DMS53 treated with DMSO at 0.1 percent for 48 hours (cell line): ENCODE data around the gene EFCAB14.
"Not testable (repeated sequence)": the region's sequence is repeated elsewhere in the genome, so short reads cannot be mapped to it uniquely, and the experiment has no call there.

Experiments used
- DNase-seq: peaks from one replicate; lab custom pipeline; 2025; ENCODE audit not compliant: unreplicated experiment; lab: John Stamatoyannopoulos, UW

EFCAB14 gene

DNA sequence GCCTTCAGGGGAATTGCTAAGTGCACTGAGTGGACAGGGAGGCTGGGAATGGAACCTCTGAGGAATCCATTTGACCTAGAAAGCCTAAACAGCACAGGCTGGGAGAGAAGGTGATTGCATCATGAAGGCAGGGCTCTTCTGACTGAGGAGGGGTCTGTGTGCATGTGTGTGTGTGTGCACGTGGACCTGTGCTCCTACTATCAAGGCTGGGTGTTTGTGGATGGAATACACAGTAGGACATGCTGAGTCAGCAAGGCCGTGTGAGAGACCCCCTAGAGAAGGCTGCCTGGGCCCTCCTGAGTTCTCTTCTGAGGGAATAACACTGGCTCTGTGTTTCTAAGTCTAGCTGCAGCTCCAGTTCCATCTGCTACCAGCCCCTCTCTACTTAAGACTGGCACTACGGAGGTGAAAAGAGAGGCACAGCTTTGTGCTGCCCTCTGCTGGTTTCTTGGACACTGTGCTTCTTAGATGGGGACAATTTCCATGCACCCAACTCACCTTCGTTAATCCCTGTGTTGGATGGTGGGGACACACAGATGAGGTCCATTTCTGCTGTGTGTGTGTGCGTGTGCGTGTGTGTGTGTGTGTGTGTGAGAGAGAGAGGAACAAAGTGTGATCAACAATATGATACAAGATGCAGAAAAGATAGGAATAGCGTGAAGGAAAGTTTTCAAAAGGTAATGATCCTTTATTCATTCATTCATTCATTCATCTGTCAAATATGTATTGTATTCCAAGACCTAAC lies 6.2 kb upstream of the EFCAB14 start:
- DNase-seq: peak; percentile 88

DNA sequence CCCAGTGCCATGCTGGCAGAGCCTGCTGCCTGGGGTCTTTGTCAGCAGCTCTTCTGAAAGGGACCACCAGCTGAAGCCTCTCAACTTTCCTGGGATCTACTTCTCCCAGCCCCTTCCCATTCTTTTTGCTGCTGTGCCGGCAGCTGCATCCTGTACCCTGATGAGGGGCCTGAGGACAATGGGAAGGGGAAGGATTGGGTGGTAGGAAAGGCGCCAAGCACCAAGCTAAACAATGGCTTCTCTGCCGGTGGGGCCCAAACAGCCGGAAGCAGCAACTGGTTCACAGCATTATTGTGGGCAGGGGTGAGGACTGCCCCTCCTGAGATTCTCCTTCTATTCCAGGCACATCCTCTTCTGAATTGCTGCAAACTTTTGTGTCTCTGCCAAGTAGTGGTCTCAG lies 5.0 kb upstream of the EFCAB14 start:
- no peak for DNase-seq

DNA sequence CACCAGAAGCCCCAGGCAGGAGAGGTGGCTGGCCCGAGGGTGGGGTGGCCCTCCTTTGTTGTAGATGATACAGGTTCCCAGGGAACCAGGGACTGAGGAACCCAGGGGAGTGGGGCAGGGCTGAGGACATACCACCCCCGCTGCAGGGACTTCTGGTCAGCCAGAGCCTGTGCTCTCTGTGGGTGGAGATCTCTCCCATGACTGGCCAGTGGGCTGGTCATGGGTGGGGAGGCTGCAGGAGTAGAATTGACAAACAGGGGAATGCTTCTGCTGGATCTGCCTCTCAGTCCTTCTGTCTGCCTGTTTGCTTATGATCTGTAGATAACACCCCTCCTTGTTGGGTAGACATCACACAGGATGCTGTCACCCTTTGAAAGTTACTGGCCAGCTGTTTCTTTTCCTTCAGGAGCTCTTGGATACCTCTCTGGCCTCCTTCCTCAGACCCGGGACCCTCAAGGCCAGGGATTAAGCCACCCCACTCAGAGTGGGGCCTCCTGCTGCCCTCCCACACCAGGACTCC lies 2.8 kb upstream of the EFCAB14 start:
- DNase-seq: no peak

DNA sequence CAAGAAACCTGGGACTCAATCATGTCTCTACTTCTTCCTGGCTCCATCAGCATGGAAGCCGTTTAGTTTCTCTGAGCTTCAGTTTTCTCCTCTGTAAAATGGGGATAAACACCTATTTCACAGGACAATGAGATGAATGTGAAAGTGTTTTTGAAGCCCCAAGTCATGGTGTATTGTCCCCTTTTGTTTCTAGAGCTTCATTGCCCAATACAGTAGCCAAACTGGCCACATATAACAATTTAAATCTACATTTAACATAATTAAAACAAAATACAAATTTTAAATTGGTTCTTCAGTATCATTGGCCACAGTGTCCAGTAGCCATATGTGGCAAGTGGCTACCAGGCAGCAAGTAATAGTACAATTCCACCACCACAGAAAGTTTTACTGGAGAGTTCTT lies 2.3 kb upstream of the EFCAB14 start:
- DNase-seq: no peak

- not testable (repeated sequence) for DNase-seq
These were observed 1.4 kb upstream of the EFCAB14 start for GRCh38 chr1:46720319-46720718.

DNA sequence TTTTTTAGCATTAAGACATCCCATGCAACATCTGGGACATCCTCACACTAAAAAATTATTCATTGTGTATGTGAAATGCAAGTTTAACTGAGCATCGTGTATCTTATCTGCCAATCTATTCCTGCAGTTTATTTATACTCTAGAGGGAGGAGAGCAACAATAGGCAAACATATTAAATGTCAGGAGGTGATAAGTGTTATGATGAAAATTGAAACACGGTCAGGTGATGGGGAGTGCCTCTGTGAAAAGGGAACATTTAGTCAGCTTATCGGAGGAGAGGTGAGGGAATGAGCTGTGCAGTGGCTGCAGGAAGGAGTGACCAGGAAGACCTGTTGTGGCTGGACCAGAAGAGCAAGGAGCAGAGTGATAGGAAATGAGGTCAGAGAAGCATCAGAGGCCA lies 775 bp upstream of the EFCAB14 start:
- DNase-seq: peak; percentile 91

DNA sequence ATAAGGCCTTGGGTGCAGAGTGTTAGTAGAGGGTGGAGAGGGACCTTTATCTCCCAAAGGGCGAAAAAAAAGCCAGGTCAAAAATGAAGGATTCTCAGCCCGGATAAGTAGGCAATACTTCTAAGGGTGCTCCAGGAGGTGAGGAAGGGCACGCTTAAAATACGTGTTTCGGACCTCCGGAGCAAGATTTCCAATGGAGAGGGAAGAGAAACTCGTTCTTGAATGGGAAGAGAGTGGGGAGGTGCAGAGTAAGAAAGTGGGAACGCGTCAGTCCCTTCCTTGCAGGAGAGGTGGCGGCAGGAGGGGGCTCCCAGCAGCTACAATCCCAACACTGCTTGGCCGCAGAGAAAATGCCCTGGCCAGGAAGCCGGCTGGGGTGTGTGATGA lies 581 bp downstream of the EFCAB14 start:
- DNase-seq: no peak

DNA sequence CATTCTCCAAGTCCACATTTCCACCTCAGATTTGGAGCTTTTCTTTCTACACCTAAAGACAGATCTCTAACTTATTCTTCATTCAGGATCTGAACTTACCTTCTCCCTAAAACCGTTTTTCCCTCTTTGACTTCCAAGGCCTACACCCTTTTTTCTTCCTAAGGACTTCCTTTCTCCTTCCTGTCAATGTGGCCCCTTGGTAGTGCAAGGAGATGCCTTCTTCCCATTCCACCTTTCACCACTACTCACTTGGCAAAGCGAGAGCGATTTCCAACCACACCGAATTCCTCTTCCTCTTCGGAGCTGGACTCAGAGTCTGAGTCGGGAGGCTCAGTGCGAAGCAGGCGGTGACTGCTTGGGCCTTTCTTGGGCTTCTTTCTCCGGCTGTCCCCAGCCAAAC lies 1.3 kb downstream of the EFCAB14 start:
- no peak for DNase-seq

DNA sequence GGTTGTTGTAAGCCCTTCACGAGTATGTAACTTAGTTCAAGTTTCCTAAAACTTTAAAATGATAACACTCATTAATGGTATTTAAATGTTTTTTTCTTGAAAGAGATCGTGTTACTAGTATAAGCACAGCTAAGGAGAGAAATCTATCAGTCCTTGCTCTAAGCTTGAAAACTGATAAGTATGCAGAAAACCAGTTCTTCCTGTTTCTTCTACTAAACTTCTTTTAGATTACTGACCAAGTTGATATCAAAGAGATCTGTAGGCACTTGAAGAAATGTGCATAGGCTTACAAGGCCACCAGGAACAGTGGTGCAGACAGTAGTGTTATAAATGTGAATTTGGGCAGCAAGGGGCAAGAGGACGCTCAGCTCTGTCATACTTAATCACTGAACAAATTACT lies 3.9 kb downstream of the EFCAB14 start:
- DNase-seq: no peak

DNA sequence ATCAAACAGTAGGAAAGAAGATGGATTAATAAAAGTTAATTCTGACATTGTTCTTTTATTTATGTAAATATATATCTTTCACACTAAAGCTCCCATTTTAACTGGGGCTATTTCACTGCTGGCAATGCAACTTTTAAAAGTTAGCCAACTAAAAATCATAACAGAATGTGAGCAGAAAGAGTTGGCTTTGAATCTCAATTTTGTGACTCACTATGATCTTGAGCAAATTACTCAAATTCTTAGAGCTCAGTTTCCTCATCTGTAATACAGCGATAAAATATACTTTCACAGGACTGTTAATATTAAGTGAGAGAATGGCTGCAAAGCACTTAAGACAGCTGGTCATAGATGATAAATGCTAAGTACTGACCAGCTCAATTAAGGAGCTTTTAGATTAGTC lies 10.8 kb downstream of the EFCAB14 start:
- DNase-seq: no peak

DNA sequence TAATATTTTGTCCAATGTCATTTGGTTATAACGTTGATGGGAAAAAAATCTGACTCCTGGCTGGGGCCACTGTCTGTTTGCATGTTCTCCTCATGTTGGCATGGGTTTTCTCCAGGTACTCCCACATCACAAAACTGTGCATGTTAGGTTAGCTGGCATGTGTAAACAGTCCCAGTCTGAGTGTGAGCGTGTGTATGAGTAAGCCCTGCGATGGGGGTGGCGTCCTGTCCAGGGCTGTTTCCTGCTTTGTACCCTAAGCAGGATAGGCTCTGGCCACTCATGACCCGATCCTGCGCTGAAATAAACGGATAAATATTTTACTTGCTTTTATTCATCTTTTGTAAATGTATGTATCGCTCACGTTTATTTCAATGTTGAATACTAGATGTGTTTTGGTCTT lies 13.5 kb downstream of the EFCAB14 start:
- no peak for DNase-seq

DNA sequence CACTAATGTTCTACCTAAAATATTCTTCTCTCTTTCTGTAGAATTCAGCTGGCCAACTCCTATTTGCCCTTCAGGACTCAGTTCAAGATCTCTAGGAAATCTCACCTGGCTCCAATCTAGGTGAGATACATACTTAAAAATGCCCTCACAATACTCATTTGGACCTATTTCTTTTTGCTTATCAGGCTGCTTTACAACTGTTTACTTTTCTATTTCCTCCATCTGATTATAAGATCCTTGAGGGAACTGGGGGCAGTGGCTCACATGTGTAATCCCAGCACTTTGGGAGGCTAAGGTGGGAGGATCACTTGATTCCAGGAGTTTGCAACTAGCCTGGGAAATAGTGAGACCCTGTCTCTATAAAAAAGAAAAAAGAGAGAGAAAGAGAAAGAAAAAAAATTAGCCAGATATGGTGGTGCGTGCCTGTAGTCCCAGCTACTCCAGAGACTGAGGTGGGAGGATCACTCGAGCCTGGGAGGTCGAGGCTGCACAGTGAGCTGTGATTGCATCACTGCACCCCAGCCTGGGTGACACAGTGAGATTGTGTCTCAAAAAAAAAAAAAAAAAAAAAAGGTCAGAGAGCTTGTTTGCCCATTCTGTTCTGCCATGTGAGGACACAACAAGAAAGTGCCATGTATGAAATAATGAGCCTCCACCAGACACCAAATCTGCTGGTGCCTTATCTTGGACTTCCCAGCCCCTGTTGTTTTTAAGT lies 14.8 kb downstream of the EFCAB14 start:
- DNase-seq: no peak

GRCh38 chr1:46699666-46700065 lies 19.2 kb downstream of the EFCAB14 start:
- DNase-seq: no peak

GRCh38 chr1:46697053-46697452 lies 21.9 kb downstream of the EFCAB14 start:
- no peak for DNase-seq

DNA sequence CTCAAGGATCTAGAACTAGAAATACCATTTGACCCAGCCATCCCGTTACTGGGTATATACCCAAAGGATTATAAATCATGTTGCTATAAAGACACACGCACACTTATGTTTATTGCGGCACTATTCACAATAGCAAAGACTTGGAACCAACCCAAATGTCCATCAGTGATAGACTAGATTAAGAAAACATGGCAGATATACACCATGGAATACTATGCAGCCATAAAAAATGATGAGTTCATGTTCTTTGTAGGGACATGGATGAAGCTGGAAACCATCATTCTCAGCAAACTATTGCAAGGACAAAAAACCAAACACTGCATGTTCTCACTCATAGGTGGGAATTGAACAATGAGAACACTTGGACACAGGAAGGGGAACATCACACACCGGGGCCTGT lies 24.2 kb downstream of the EFCAB14 start:
- not testable (repeated sequence) for DNase-seq

- no peak for DNase-seq
These were observed 25.8 kb downstream of the EFCAB14 start for GRCh38 chr1:46692811-46693770.

DNA sequence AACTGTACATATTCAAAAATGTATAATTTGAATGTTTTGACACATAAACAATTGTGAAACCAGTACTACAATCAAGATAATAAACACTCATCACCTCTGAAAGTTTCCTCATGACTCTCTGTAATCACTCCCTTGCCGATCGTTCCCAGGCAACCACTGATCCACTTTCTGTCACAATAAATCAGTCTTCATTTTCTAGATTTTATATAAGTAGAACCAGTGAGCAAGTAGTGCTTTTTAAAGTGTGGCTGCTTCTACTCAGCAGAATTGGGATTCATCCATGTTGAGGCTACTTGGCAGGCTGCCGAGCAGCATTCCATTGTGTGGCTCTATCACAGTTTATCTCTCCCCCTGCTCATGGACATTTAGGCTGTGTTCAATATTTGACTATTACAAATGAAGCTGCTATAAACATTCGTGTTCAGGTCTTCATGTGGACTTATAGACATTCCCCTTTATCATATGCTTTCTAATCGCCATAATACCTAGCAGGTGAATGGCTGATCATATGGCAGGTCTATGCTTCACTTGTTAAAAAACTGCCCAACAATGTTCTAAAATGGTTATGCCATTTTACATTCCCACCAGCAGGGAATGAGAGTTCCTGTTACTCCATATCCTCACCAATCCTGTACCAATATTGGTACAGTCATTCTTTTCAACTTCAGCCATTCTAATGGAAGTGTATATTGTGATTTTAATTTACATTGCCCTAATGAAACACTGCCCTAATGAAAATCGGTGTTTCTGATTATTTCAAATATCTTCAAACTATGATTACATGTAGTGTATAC lies 26.7 kb downstream of the EFCAB14 start:
- DNase-seq: no peak

- DNase-seq: no peak
These were observed 27.9 kb downstream of the EFCAB14 start for GRCh38 chr1:46690931-46691421.

DNA sequence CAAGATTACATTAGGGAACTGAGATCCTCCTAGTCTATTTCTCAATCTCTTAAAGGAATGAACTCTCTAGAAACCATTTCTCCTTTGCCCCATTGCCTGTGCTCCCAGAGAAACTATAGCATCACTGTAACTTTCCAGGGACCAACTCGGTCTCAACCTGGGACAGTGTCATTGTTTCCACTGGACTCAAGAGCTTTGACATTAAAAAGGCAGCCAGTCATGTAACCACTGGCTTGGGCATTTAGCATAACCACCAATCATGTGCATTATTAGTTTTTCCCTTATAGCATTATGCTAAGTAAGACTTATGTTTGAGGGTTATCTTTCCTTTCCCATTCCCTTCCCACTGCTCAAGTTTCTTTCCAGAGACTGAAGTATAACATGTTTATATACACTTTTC lies 29.0 kb downstream of the EFCAB14 start:
- DNase-seq: no peak

DNA sequence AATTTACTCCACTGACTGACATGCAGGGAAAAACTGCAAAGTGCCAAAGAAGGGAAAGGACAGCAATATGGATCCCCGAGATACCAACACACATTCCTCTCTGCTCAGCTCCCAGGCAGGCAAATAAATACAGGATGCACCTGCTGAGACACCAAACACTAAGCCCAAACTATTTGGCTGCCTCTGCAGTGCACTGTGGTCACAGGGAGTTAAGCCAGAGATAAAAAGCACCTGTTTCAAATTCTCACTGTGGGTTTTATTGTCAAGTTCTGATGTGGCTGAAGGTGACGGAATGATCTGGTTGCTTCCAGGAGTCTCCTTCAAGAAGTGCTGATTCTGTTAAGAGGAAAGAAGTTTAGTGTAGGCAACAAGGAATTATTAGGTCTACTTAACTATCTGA lies 29.6 kb downstream of the EFCAB14 start:
- DNase-seq: no peak
